Ecto neural progenitor cell (in vitro differentiated cells): ENCODE data around the gene RNU1-3.
A peak's percentile ranks its signal among the peaks of the same experiment; 100 is the strongest.

Source experiments
- DNase-seq: peaks from one replicate; pipeline ENCODE4 v3.0.0-alpha.2; 2018; ENCODE audit warnings: low spot score

RNU1-3 gene

DNA sequence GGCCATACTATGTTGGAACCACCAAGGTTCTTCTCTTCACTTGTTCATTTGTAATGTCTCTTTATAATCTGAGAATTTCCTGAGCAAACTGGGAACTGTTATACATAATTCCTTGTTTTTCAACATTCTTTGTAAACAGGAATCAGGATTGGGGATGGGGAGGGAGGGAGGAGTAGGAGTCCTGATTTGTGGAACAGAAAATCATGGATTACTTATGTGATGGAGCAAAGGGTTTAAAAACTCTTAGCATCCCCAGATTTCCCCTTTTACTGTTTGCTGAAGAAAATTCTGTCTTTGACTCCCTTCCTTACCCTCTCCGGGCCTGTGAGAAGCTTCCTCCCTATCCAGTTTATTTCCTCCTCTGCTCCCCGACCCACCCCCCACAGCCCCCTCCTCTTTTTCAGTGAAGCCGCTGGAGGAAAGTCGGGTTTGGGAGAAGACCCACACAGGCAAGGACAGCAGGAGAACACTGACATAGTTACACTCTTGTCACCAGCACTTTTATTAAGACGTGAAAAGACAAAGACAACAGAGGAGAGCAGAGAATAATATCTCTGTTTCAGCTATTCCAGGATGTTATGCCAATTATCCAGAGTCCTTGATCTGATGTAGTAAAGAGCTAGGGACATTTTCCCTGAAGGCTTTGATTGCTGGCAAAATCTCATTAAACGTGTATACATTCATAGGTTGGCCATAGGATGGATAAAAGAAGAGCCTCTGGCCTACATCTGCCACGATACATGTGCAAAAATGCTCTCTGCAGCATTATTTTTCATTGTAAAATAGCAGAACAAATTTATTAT lies 48.8 kb downstream of the RNU1-3 start:
- DNase-seq: no peak

DNA sequence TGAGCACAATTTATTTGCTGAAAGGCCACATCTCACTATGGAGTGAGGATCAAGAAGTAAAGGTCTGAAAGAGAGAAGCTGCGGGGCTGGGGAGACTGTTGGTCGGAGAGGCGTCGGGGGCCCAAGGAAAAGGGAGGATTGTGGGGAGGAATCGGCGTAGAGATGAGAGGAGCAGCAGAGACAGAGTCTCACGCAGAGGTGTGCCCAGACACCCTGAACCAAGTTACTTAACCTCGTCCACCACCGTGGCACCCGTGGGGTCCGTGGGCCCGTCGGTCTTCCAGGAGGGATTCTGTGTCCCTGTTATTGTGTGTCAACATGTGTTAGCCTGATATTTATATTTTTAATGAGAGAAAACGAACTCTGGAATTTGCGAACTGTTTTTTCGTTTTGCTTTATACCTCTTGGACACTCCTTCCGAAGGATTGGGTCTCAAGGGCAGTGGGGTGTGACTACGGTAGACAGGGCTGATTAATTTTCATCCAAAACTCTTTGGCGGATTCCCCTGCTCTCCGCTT lies 49.6 kb downstream of the RNU1-3 start:
- peak; percentile 80 for DNase-seq
